ENCODE data around the gene GAPDHS. TPM values are rescaled to one million over a fixed set of nuclear protein-coding genes. Genes with fewer than 3 reads are reported as not detected.

Gene GAPDHS
- total RNA-seq, 1 experiment from 2014 or later = not detected

- Histone ChIP-seq H3T11ph (ENCODE audit: low read length) (no peak overlapping the region), H3K27me3 (ENCODE audit: insufficient read depth, low read length) (peaks cover 3% of the 10 kb centered on the region; the same call in 1 of the 2 replicates), H4K20me1 (ENCODE audit: control insufficient read depth, insufficient read depth, insufficient read length) (no peaks in the 10 kb centered on the region), H4K91ac (ENCODE audit: insufficient read length, low read depth, low read length) (no peak overlapping the region), H3K4me1 (ENCODE audit: insufficient read depth, low read length) (no peaks in the 10 kb centered on the region), H4K8ac (replicated peaks; ENCODE audit: insufficient read length, low read depth, low read length) (no peak overlapping the region), H3K4ac (ENCODE audit: low read depth, low read length) (no peak overlapping the region), H3K23ac (ENCODE audit: insufficient read length, low read depth, low read length) (no peak overlapping the region), H3K9ac (ENCODE audit: extremely low read depth, insufficient read length, low read length) (no peak overlapping the region), H2BK12ac (ENCODE audit: insufficient read length, low read depth, low read length) (no peak overlapping the region), H3K9me3 (ENCODE audit: control insufficient read depth, low read depth, low read length) (no peaks in the 10 kb centered on the region), H3K56ac (ENCODE audit: insufficient read length, low read depth, low read length) (no peak overlapping the region), H3K18ac (ENCODE audit: insufficient read length, low read depth, low read length) (no peak overlapping the region), H3K4me2 (ENCODE audit: insufficient read depth, insufficient read length, low read length) (no peak overlapping the region), H2BK15ac (ENCODE audit: low read depth, low read length) (no peak overlapping the region), H2AFZ (ENCODE audit: low read length) (no peak overlapping the region), H3K27ac (ENCODE audit: insufficient read length, low read depth, low read length) (no peak overlapping the region), H3K79me2 (ENCODE audit: insufficient read depth, low read length) (no peaks in the 10 kb centered on the region; the same call in 1 of the 2 replicates), H3K23me2 (ENCODE audit: insufficient read length, low read depth, low read length, poor library complexity, severe bottlenecking) (peaks cover 7% of the 10 kb centered on the region), H2BK120ac (ENCODE audit: low read depth, low read length, poor library complexity, severe bottlenecking) (no peak overlapping the region), H2BK5ac (ENCODE audit: insufficient read length, low read length) (no peak overlapping the region), H2AK5ac (ENCODE audit: insufficient read length, low read length) (no peak overlapping the region), H3K14ac (ENCODE audit: insufficient read depth, low read length) (no peak overlapping the region), H4K5ac (ENCODE audit: insufficient read length, low read depth, low read length) (no peak overlapping the region), H3K79me1 (ENCODE audit: insufficient read depth, low read depth, low read length, poor library complexity, severe bottlenecking) (no peaks in the 10 kb centered on the region), H2BK20ac (ENCODE audit: low read depth, low read length, poor library complexity, severe bottlenecking) (no peak overlapping the region)
- Mint-ChIP-seq H3K4me1 (peaks cover 6 to 13% of the 10 kb centered on the region in 2 experiments), H3K4me3 (no peak overlapping the region), H3K36me3 (ENCODE audit: insufficient read depth in 1 of 3, low read depth in 3 of 3) (no peaks in the 10 kb centered on the region; a peak in 1 of 7 replicates), H3K27me3 (ENCODE audit: low read depth) (peaks cover 61% of the 10 kb centered on the region), H3K27ac (no peak overlapping the region), H3K9me3 (peaks cover 0 to 2% of the 10 kb centered on the region in 2 experiments; a peak in 1 of 5 replicates)
- no CpG with 5 or more reads among the region's 6 CpGs for WGBS (ENCODE audit: extremely low coverage, insufficient read length, low lambda C conversion rate)
- DNase-seq = no peak
- TF ChIP-seq, protein P1, sequence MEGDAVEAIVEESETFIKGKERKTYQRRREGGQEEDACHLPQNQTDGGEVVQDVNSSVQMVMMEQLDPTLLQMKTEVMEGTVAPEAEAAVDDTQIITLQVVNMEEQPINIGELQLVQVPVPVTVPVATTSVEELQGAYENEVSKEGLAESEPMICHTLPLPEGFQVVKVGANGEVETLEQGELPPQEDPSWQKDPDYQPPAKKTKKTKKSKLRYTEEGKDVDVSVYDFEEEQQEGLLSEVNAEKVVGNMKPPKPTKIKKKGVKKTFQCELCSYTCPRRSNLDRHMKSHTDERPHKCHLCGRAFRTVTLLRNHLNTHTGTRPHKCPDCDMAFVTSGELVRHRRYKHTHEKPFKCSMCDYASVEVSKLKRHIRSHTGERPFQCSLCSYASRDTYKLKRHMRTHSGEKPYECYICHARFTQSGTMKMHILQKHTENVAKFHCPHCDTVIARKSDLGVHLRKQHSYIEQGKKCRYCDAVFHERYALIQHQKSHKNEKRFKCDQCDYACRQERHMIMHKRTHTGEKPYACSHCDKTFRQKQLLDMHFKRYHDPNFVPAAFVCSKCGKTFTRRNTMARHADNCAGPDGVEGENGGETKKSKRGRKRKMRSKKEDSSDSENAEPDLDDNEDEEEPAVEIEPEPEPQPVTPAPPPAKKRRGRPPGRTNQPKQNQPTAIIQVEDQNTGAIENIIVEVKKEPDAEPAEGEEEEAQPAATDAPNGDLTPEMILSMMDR (conservative IDR thresholded peaks at IDR 0.05) = no peak
Measured at GRCh38 chr19:35561436-35561835, 28.2 kb downstream of the GAPDHS start.

Data from H9 (cell line).